ENCODE results near the gene DNER. TPM values are rescaled to one million over a fixed set of nuclear protein-coding genes. Genes with fewer than 3 reads are reported as not detected.

DNER gene
- total RNA-seq, 2 donors from 2014 or later, result 2.6 to 6.0 TPM

DNA sequence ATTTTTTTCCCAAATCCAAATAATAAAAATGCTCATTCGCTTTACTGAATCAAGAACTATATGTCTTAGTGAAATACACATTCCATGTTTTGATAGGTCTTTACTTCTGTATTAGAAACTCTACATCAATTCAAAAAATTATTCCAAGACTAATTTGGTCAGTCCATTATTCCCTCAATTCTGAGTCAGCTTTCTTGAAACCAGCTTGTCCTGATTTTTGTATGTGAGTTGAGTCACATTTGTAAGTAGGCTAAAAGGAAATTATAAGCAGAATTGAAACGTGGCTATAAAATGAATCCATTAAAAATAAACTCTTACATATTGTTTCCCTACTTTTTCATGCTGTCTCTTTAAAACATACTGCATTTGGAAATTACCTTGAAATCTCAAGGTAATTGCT is 113.0 kb downstream of the DNER start:
- no peak for DNase-seq (ENCODE audit: low spot score)
- TF ChIP-seq, protein P1, sequence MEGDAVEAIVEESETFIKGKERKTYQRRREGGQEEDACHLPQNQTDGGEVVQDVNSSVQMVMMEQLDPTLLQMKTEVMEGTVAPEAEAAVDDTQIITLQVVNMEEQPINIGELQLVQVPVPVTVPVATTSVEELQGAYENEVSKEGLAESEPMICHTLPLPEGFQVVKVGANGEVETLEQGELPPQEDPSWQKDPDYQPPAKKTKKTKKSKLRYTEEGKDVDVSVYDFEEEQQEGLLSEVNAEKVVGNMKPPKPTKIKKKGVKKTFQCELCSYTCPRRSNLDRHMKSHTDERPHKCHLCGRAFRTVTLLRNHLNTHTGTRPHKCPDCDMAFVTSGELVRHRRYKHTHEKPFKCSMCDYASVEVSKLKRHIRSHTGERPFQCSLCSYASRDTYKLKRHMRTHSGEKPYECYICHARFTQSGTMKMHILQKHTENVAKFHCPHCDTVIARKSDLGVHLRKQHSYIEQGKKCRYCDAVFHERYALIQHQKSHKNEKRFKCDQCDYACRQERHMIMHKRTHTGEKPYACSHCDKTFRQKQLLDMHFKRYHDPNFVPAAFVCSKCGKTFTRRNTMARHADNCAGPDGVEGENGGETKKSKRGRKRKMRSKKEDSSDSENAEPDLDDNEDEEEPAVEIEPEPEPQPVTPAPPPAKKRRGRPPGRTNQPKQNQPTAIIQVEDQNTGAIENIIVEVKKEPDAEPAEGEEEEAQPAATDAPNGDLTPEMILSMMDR (IDR thresholded peaks at IDR 0.05), result no peak
- TF ChIP-seq POLR2A (IDR thresholded peaks at IDR 0.05), result no peak
- no peak for TF ChIP-seq POLR2AphosphoS5 (IDR thresholded peaks at IDR 0.05)
- Histone ChIP-seq H3K9me3 (no peaks in the 10 kb centered on the region), H3K27me3 (replicated peaks; ENCODE audit: insufficient read depth) (no peaks in the 10 kb centered on the region), H3K4me3 (no peak overlapping the region), H3K36me3 (no peaks in the 10 kb centered on the region), H3K27ac (no peak overlapping the region), H3K4me1 (replicated peaks) (no peaks in the 10 kb centered on the region)
- intact Hi-C loops (cut with DNase I), result no loop called here
- 56% methylated on average over 2 of the region's 2 CpGs for WGBS

DNA sequence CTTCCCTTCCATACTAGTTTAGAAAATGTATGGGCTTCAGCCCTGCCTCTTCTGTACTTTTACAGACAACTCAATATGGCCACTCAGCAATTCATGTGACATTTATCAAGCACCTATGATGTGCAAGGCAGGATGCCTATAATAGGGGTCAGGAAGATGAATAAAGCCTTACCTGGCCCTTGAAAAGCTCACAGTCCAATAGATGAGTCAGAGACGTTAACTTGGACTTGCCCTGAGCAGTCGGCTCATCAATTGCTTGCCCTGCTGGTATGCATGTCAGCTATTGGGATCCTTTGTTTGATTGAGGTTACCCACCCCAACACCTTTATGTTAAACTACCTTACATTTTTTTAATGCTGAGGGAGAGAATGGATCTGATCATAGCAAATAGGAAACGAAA is 116.1 kb downstream of the DNER start:
- no peak overlapping the region for H3K4me3 ChIP-seq
- intact Hi-C loops (cut with DNase I), result no loop called here
- no peak for DNase-seq (ENCODE audit: low spot score)
- H3K36me3 ChIP-seq, result no peaks in the 10 kb centered on the region
- 64% methylated on average over 3 of the region's 3 CpGs for WGBS
- TF ChIP-seq POLR2AphosphoS5 (IDR thresholded peaks at IDR 0.05) (no peak), POLR2A (IDR thresholded peaks at IDR 0.05) (no peak)
- TF ChIP-seq, protein P1 (IDR thresholded peaks at IDR 0.05), result no peak
- H3K4me1 ChIP-seq (replicated peaks), result no peaks in the 10 kb centered on the region
- H3K9me3 ChIP-seq, result no peaks in the 10 kb centered on the region
- H3K27me3 ChIP-seq (replicated peaks; ENCODE audit: insufficient read depth), result no peaks in the 10 kb centered on the region
- no peak overlapping the region for H3K27ac ChIP-seq

DNA sequence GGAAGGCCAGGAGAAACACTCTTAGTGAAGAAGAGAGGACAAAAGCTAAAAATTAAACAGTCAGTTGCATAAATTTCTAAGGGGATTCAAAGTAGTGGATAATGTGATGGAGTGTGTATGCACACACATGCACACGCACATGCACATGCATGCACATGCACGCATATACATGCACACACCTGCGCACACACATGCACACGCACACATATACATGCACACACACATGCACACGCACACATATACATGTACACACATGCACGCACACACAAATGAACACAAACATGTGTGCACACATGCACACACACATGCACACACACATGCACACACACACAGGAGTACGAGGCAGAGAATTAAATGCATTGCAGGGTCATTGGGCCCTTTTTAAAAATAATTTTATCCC is 117.6 kb downstream of the DNER start:
- H3K9me3 ChIP-seq, result no peaks in the 10 kb centered on the region
- intact Hi-C loops (cut with DNase I), result no loop called here
- H3K4me1 ChIP-seq (replicated peaks), result no peaks in the 10 kb centered on the region
- H3K4me3 ChIP-seq, result no peak overlapping the region
- DNase-seq (ENCODE audit: low spot score), result no peak
- H3K27me3 ChIP-seq (replicated peaks; ENCODE audit: insufficient read depth), result no peaks in the 10 kb centered on the region
- TF ChIP-seq POLR2A (IDR thresholded peaks at IDR 0.05), result no peak
- no peak for TF ChIP-seq POLR2AphosphoS5 (IDR thresholded peaks at IDR 0.05)
- TF ChIP-seq, protein P1 (IDR thresholded peaks at IDR 0.05), result no peak
- no peak overlapping the region for H3K27ac ChIP-seq
- H3K36me3 ChIP-seq, result no peaks in the 10 kb centered on the region
- 62% methylated on average over 7 of the region's 7 CpGs for WGBS

DNA sequence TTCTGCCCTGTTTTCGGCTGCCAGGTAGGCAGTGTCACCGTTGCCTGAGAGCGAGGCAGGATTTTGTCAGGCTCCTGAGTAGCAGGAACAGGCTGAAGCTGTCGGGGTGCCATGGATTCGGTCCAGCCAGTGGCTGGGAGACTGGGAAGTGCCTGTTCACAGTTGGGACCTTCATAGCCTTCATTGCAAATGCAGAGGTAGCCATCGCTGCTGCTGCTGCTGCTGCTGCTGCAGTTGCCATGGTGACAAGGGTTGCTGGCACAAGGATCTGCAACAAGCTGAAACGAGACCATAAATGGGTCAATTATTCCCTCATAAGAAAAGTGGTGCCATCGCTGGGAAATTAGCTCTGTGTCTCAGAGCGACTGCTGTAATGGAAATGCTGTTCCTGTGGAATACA is 122.7 kb downstream of the DNER start:
- DNase-seq (ENCODE audit: low spot score), result no peak
- no peak overlapping the region for H3K4me3 ChIP-seq
- TF ChIP-seq POLR2AphosphoS5 (IDR thresholded peaks at IDR 0.05) (no peak), POLR2A (IDR thresholded peaks at IDR 0.05) (no peak)
- TF ChIP-seq, protein P1 (IDR thresholded peaks at IDR 0.05), result no peak
- 61% methylated on average over 9 of the region's 9 CpGs for WGBS
- intact Hi-C loops (cut with DNase I), result no loop called here
- H3K27ac ChIP-seq, result no peak overlapping the region
- H3K9me3 ChIP-seq, result no peaks in the 10 kb centered on the region
- no peaks in the 10 kb centered on the region for H3K36me3 ChIP-seq
- no peaks in the 10 kb centered on the region for H3K4me1 ChIP-seq (replicated peaks)
- H3K27me3 ChIP-seq (replicated peaks; ENCODE audit: insufficient read depth), result no peaks in the 10 kb centered on the region
